Fibroblast of villous mesenchyme (primary cell): ENCODE results near the gene NADK. TPM values are rescaled to one million over a fixed set of nuclear protein-coding genes. Genes with fewer than 3 reads are reported as not detected.
"Not testable (repeated sequence)": the region's sequence is repeated elsewhere in the genome, so short reads cannot be mapped to it uniquely, and the experiment has no call there.

ENCODE experiments used
- DNase-seq: peaks from one replicate; pipeline ENCODE4 v3.0.0-alpha.2; 2010; ENCODE audit warnings: low read depth
- H3K4me3 ChIP-seq: 2 replicates; pipeline ENCODE4 v1.5.1; 2011; ENCODE audit warnings: low read depth, mild to moderate bottlenecking, low read length
- CTCF ChIP-seq: IDR thresholded peaks from 2 replicates; pipeline ENCODE4 v1.5.1; 2012; ENCODE audit warnings: low read depth, mild to moderate bottlenecking, low read length; ENCODE audit not compliant: insufficient read depth
- total RNA-seq: library from RNA; depleted of rRNA; stranded (reverse); fragments of >200 nt; gene quantifications from 2 replicates; pipeline ENCODE4 v1.2.3, GENCODE V29; 2012

The NADK gene
- total RNA-seq, 1 donor, result 44.0 TPM

- not testable (repeated sequence) for DNase-seq, H3K4me3 ChIP-seq
Measured at GRCh38 chr1:1738799-1739337, 39.4 kb downstream of the NADK start.

- not testable (repeated sequence) for DNase-seq, H3K4me3 ChIP-seq
Measured at GRCh38 chr1:1737675-1738590, 40.3 kb downstream of the NADK start.

- DNase-seq, result no peak
- no peak for TF ChIP-seq CTCF
- no peak overlapping the region for H3K4me3 ChIP-seq
Measured at GRCh38 chr1:1732381-1732780, 45.9 kb downstream of the NADK start.

GRCh38 chr1:1730870-1731269 lies 47.4 kb downstream of the NADK start:
- H3K4me3 ChIP-seq, result no peak overlapping the region
- TF ChIP-seq CTCF, result no peak
- no peak for DNase-seq

- H3K4me3 ChIP-seq, DNase-seq: not testable (repeated sequence)
Measured at GRCh38 chr1:1730230-1730629, 48.0 kb downstream of the NADK start.

- not testable (repeated sequence) for H3K4me3 ChIP-seq, DNase-seq
Measured at GRCh38 chr1:1729116-1729816, 49.0 kb downstream of the NADK start.

GRCh38 chr1:1728308-1729005 lies 49.8 kb downstream of the NADK start:
- H3K4me3 ChIP-seq, result not testable (repeated sequence)
- DNase-seq, result peak; percentile 81

GRCh38 chr1:1727131-1727651 lies 51.1 kb downstream of the NADK start:
- H3K4me3 ChIP-seq, result not testable (repeated sequence)
- peak; percentile 18 for DNase-seq

- H3K4me3 ChIP-seq, DNase-seq: not testable (repeated sequence)
Measured at GRCh38 chr1:1726088-1726487, 52.2 kb downstream of the NADK start.

GRCh38 chr1:1724035-1724864 lies 54.0 kb downstream of the NADK start, which contains the start of gene CDK11A:
TSS of gene CDK11A (minus strand) at chr1:1724357. CDS start at chr1:1722818, 1,539 bp downstream.
- peak within 1 kb of the TSS; percentile 73 for H3K4me3 ChIP-seq
- peak; percentile 100 for DNase-seq
- TF ChIP-seq CTCF, result peak; percentile 21
